WTC11 (cell line): ENCODE results near the gene CNR2. TPM values are rescaled to one million over a fixed set of nuclear protein-coding genes. Genes with fewer than 3 reads are reported as not detected.

ENCODE experiments used
- ATAC-seq: fragments of 200-7000 bp; cut with Tn5 transposase; 2 replicates; pipeline ENCODE4 v1.10.0; 2021; ENCODE audit warnings: mild to moderate bottlenecking, moderate library complexity
- CTCF ChIA-PET: fragments of 300-600 bp; sonication (Branson Sonifier 250); formaldehyde crosslinking; loops from one replicate; lab custom pipeline; 2021; ENCODE audit warnings: antibody characterized with exemption; lab: Charles Lee
- POLR2A ChIA-PET: fragments of 350-600 bp; sonication (Branson Sonifier 250); formaldehyde crosslinking; loops from one replicate; lab custom pipeline; 2021; ENCODE audit warnings: antibody characterized with exemption; lab: Charles Lee
- DNase-seq: peaks from one replicate; pipeline ENCODE4 v3.0.0; 2021; ENCODE audit warnings: low spot score
- H3K27ac Mint-ChIP-seq: 2 replicates; pipeline ENCODE4 v1.8.0; 2021; ENCODE audit warnings: mixed read lengths
- H3K27me3 Mint-ChIP-seq: 2 replicates; pipeline ENCODE4 v1.8.0; 2021; ENCODE audit warnings: low read depth, mild to moderate bottlenecking, moderate library complexity, mixed read lengths
- H3K36me3 Mint-ChIP-seq: 2 replicates; pipeline ENCODE4 v1.8.0; 2021; ENCODE audit warnings: mixed read lengths
- H3K4me1 Mint-ChIP-seq: 2 replicates; pipeline ENCODE4 v1.8.0; 2022; ENCODE audit warnings: mixed read lengths
- H3K4me3 Mint-ChIP-seq: 2 replicates; pipeline ENCODE4 v1.8.0; 2021; ENCODE audit warnings: mild to moderate bottlenecking, moderate library complexity, mixed read lengths
- H3K9me3 Mint-ChIP-seq: 2 replicates; pipeline ENCODE4 v1.8.0; 2021; ENCODE audit warnings: mixed read lengths
- ATF3 ChIP-seq: sonication (generic); formaldehyde crosslinking; conservative IDR thresholded peaks from 2 replicates; pipeline ENCODE4 v1.8.1; 2022; ENCODE audit warnings: mild to moderate bottlenecking, missing genetic modification reagents
- CREB1 ChIP-seq: sonication (generic); formaldehyde crosslinking; IDR thresholded peaks from 2 replicates; pipeline ENCODE4 v1.8.0; 2023; ENCODE audit warnings: mild to moderate bottlenecking, missing genetic modification reagents
- ERG ChIP-seq: fragments of 250-450 bp; sonication (Bioruptor Pico); IDR thresholded peaks from 2 replicates; pipeline ENCODE4 v1.8.0; 2021; ENCODE audit warnings: mild to moderate bottlenecking
- GABPB1 ChIP-seq: sonication (generic); formaldehyde crosslinking; IDR thresholded peaks from 2 replicates; pipeline ENCODE4 v1.8.1; 2023; ENCODE audit warnings: mild to moderate bottlenecking, missing genetic modification reagents
- HMGA2 ChIP-seq: fragments of 250-450 bp; sonication (Bioruptor Pico); IDR thresholded peaks from 2 replicates; pipeline ENCODE4 v1.4.0; 2021; ENCODE audit warnings: mild to moderate bottlenecking, moderate library complexity
- IRF2 ChIP-seq: sonication (generic); formaldehyde crosslinking; IDR thresholded peaks from 2 replicates; pipeline ENCODE4 v1.8.0; 2022; ENCODE audit warnings: low read depth, missing genetic modification reagents, borderline replicate concordance
- MAX ChIP-seq: sonication (generic); formaldehyde crosslinking; IDR thresholded peaks from 2 replicates; pipeline ENCODE4 v1.8.0; 2022; ENCODE audit warnings: mild to moderate bottlenecking, missing genetic modification reagents
- PRDM15 ChIP-seq: sonication (generic); formaldehyde crosslinking; IDR thresholded peaks from 2 replicates; pipeline ENCODE4 v1.8.0; 2022; ENCODE audit warnings: missing genetic modification reagents
- TP53 ChIP-seq: sonication (generic); formaldehyde crosslinking; IDR thresholded peaks from 2 replicates; pipeline ENCODE4 v1.8.1; 2023; ENCODE audit warnings: mild to moderate bottlenecking, missing genetic modification reagents
- USF2 ChIP-seq: sonication (generic); formaldehyde crosslinking; IDR thresholded peaks from 2 replicates; pipeline ENCODE4 v1.8.1; 2023; ENCODE audit warnings: mild to moderate bottlenecking, missing genetic modification reagents, moderate library complexity
- ZBTB43 ChIP-seq: sonication (generic); formaldehyde crosslinking; IDR thresholded peaks from 2 replicates; pipeline ENCODE4 v1.8.1; 2023; ENCODE audit warnings: mild to moderate bottlenecking, missing genetic modification reagents
- ZNF281 ChIP-seq: sonication (generic); formaldehyde crosslinking; IDR thresholded peaks from 2 replicates; pipeline ENCODE4 v1.8.0; 2023; ENCODE audit warnings: mild to moderate bottlenecking, missing genetic modification reagents
- ZNF423 ChIP-seq: fragments of 250-450 bp; sonication (Bioruptor Pico); IDR thresholded peaks from 2 replicates; pipeline ENCODE4 v2.1.2; 2022; ENCODE audit warnings: mild to moderate bottlenecking, moderate library complexity
- total RNA-seq: library from RNA; stranded (reverse); gene quantifications from 3 replicates; pipeline ENCODE4 v1.2.3, GENCODE V29; 2021

The CNR2 gene
- total RNA-seq, 1 experiment from 2014 or later = not detected

GRCh38 chr1:23895993-23896392, 17.2 kb downstream of the CNR2 start:
- CTCF ChIA-PET = interaction anchor here (1.4 to 1.7 kb wide), 2 partner anchors 20 to 85 kb away, joined by 5 to 6 read pairs; no protein-coding TSS in a partner anchor
- Mint-ChIP-seq H3K27ac (no peak overlapping the region), H3K9me3 (no peaks in the 10 kb centered on the region)

More at GRCh38 chr1:23895993-23896392, 17.2 kb downstream of the CNR2 start:
- POLR2A ChIA-PET = no interaction called here
- DNase-seq = no peak
- TF ChIP-seq ZNF281 (CRISPR knock-in tag) = no peak
- no peak for TF ChIP-seq MAX (CRISPR knock-in tag)
- no peak for TF ChIP-seq HMGA2 (CRISPR knock-in tag)
- TF ChIP-seq GABPB1 (CRISPR knock-in tag) = no peak
- no peak for TF ChIP-seq ZBTB43 (CRISPR knock-in tag)
- TF ChIP-seq USF2 (CRISPR knock-in tag) = no peak
- no peak for TF ChIP-seq ERG (CRISPR knock-in tag)
- no peak for TF ChIP-seq PRDM15
- TF ChIP-seq TP53 (CRISPR knock-in tag) = no peak
- no peak for TF ChIP-seq ZNF423 (CRISPR knock-in tag)
- TF ChIP-seq IRF2 (CRISPR knock-in tag) = no peak
- no peak for TF ChIP-seq ATF3 (CRISPR knock-in tag)
- TF ChIP-seq CREB1 (CRISPR knock-in tag) = no peak
- H3K36me3 Mint-ChIP-seq = no peaks in the 10 kb centered on the region
- peaks cover 9% of the 10 kb centered on the region for H3K27me3 Mint-ChIP-seq
- ATAC-seq = no peak
- no peak overlapping the region for H3K4me3 Mint-ChIP-seq
- H3K4me1 Mint-ChIP-seq = peaks cover 12% of the 10 kb centered on the region
